T47D (cell line): ENCODE measurements around the gene MOSMO.
"Not testable (repeated sequence)": the region's sequence is repeated elsewhere in the genome, so short reads cannot be mapped to it uniquely, and the experiment has no call there.

ENCODE experiments used
- DNase-seq, 2 experiments: peaks; one replicate each; pipeline versions ENCODE4 v3.0.0 to v3.0.0-alpha.2; 2011 to 2012; ENCODE audit warnings: low read depth in 1 of 2, low spot score in 1 of 2
- JUND ChIP-seq: IDR thresholded peaks from 2 replicates; pipeline ENCODE4 v1.6.1; 2012; ENCODE audit warnings: low read depth
- in situ Hi-C: cut with HindIII; loops from 2 replicates; pipeline ENCODE4 v1.10.0; 2016; ENCODE audit warnings: low sequenced_read_pairs, low pct_unique_long_range_greater_than_20kb

MOSMO gene

DNA sequence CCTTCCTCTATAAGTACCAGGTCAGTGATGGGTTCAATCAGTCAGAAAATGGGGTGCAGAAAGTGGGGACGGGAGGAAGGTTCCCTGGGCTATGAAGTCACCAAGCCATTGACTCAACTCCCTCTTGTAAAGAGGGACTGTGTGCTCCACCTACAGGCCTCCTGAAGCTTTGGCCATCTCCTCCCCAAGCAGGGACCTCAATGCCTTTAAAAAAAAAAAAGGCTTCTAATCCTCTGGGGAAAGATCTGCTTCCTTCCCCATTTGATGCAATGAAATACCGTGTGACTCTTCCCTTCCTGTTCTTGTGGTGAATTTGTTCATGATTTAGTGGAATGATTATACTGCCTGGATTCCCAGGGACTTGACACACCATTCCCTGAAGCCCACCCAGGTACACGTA lies 115.2 kb downstream of the MOSMO start:
- DNase-seq = peak in 1 of 2 experiments; percentile 15
- in situ Hi-C loops = no loop called here
- no peak for TF ChIP-seq JUND

DNA sequence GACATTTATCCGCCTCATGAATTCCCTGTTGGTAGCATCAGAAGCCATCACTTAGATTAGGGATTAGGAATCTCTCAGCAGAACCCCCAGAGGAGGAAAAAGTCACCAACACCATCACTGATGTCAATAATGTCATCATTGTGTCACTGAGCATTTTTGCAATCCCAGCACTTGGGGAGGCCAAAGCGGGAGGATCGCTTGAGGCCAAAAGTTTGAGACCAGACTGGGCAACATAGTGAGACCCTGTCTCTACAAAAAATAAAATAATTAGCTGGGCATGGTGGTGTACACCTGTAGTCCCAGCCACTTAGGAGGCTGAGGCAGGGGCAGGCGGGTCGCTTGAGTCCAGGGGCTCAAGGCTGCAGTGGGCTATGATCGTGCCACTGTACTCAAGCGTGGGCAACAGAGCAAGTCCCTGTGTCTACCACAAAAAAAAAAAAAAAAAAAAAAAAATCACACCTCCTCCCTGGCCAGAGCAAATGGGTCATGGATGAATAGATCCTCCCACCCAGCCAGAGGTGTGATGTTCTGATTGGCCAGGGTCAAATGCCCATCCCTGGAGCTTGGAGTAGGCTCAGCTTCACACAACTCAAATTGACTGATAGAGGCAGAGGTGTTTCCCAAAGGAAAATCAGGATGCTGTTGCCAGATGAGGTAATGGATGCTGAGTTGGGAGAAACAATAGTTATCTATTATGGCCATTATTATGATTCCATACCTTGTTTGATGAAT lies 116.0 kb downstream of the MOSMO start:
- in situ Hi-C loops = no loop called here
- no peak for DNase-seq
- TF ChIP-seq JUND = no peak

DNA sequence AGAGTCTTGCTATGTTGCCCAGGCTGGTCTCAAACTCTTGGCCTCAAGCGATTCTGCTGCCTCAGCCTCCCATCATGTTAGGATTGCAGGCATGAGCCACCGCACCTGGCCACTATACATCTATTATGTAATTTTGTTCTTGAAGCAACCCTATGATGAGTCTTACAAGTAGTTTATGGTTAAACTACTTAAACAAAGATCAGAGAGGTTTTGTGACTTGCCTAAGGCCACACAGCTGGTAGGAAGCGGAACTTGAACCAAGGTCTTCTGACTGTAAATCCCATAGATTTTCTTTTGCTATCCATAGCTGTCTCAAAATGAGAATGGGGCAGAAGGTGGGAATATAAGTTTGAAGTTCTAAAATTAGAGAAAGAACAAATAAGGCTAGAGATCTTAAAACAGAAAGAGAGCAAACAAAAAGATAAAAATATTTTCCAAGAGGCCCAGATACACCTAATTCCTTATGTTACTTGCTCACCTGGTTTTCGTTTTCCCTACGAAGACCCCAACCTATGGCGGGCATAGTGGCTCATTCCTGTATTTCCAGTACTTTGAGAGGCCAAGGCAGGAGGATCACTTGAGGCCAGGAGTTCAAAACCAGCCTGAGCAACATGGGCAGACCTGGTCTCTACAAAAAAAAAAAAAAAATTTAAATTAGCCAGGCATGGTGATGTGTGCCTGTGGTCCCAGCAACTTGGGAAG lies 116.8 kb downstream of the MOSMO start:
- DNase-seq = no peak
- in situ Hi-C loops = no loop called here
- no peak for TF ChIP-seq JUND

GRCh38 chr16:22126037-22126558 lies 118.2 kb downstream of the MOSMO start:
- in situ Hi-C loops = no loop called here
- TF ChIP-seq JUND = no peak
- DNase-seq = no peak

DNA sequence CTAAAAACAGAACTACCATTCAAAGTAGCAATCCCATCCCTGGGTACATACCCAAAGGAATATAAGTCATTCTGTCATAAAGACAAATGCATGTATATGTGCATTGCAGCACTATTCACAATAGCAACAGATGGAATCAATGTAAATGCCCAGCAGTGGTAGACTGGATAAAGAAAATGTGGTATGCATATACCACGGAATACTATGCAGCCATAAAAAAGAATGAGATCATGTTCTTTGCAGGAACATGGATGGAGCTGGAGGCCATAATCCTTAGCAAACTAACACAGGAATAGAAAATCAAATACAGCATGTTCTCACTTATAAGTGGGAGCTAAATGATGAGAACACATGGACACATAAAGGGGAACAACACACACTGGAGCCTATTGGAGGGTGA lies 120.6 kb downstream of the MOSMO start:
- DNase-seq, in situ Hi-C loops: not testable (repeated sequence)

- no peak for DNase-seq
- no peak for TF ChIP-seq JUND
- in situ Hi-C loops = no loop called here
Measured at GRCh38 chr16:22130528-22130927, 122.6 kb downstream of the MOSMO start.

- DNase-seq = no peak
- in situ Hi-C loops = no loop called here
- no peak for TF ChIP-seq JUND
Measured at GRCh38 chr16:22132801-22133200, 124.9 kb downstream of the MOSMO start.
